Neural progenitor cell (in vitro differentiated cells): ENCODE measurements around the gene HOOK2. TPM values are rescaled to one million over a fixed set of nuclear protein-coding genes. Genes with fewer than 3 reads are reported as not detected.

Source experiments
- DNase-seq: peaks from one replicate; pipeline ENCODE4 v3.0.0-alpha.2; 2016; ENCODE audit warnings: low spot score
- H2AFZ ChIP-seq: fragments of 200-600 bp; sonication (generic); replicated peaks from 2 replicates; pipeline ENCODE4 v1.6.1; 2016; ENCODE audit warnings: antibody characterized with exemption
- H3F3A ChIP-seq: fragments of 200-600 bp; sonication (generic); 2 replicates; pipeline ENCODE4 v1.6.1; 2016; ENCODE audit warnings: antibody characterized with exemption, low read depth
- H3K27ac ChIP-seq: fragments of 200-600 bp; sonication (generic); 2 replicates; pipeline ENCODE4 v1.5.1; 2016; ENCODE audit warnings: mild to moderate bottlenecking
- H3K27me3 ChIP-seq: fragments of 200-600 bp; sonication (generic); 2 replicates; pipeline ENCODE4 v1.6.1; 2016; ENCODE audit warnings: mild to moderate bottlenecking, moderate library complexity
- H3K36me3 ChIP-seq: fragments of 200-600 bp; sonication (generic); 2 replicates; pipeline ENCODE4 v1.5.1; 2016
- H3K4me1 ChIP-seq: fragments of 200-600 bp; sonication (generic); 2 replicates; pipeline ENCODE4 v1.6.1; 2016; ENCODE audit warnings: mixed run types
- H3K4me2 ChIP-seq: fragments of 200-600 bp; sonication (generic); 2 replicates; pipeline ENCODE4 v1.6.1; 2016
- H3K4me3 ChIP-seq: fragments of 200-600 bp; sonication (generic); 2 replicates; pipeline ENCODE4 v1.5.1; 2016
- H3K79me2 ChIP-seq: fragments of 200-600 bp; sonication (generic); 2 replicates; pipeline ENCODE4 v1.6.1; 2016; ENCODE audit warnings: low read depth
- H3K9ac ChIP-seq: fragments of 200-600 bp; sonication (generic); 2 replicates; pipeline ENCODE4 v1.6.1; 2016
- H3K9me3 ChIP-seq: fragments of 200-600 bp; sonication (generic); 2 replicates; pipeline ENCODE4 v1.5.1; 2016; ENCODE audit warnings: low read depth
- H4K20me1 ChIP-seq: fragments of 200-600 bp; sonication (generic); 2 replicates; pipeline ENCODE4 v1.6.1; 2016; ENCODE audit warnings: low read depth
- H3K27ac Mint-ChIP-seq: 3 replicates; pipeline ENCODE4 v1.8.0; 2021; ENCODE audit warnings: mixed read lengths
- H3K27me3 Mint-ChIP-seq: 2 replicates; pipeline ENCODE4 v1.8.0; 2022; ENCODE audit warnings: low read depth, mild to moderate bottlenecking, inconsistent platforms, moderate library complexity, mixed read lengths; ENCODE audit not compliant: insufficient read depth
- H3K36me3 Mint-ChIP-seq: 3 replicates; pipeline ENCODE4 v1.8.0; 2021; ENCODE audit warnings: mixed read lengths
- H3K4me1 Mint-ChIP-seq: 3 replicates; pipeline ENCODE4 v1.8.0; 2021; ENCODE audit warnings: mixed read lengths
- H3K4me3 Mint-ChIP-seq: 3 replicates; pipeline ENCODE4 v1.8.0; 2021; ENCODE audit warnings: mild to moderate bottlenecking, moderate library complexity, mixed read lengths
- H3K9me3 Mint-ChIP-seq: 3 replicates; pipeline ENCODE4 v1.8.0; 2020; ENCODE audit warnings: mixed read lengths
- CTCF ChIP-seq: fragments of 200-600 bp; sonication (generic); IDR thresholded peaks from 2 replicates; pipeline ENCODE4 v1.5.1; 2017; ENCODE audit warnings: antibody characterized with exemption, mild to moderate bottlenecking
- EZH2 ChIP-seq: fragments of 200-600 bp; sonication (generic); IDR thresholded peaks from 2 replicates; pipeline ENCODE4 v1.6.1; 2017; ENCODE audit warnings: antibody characterized with exemption, mild to moderate bottlenecking, moderate library complexity
- EZH2phosphoT487 ChIP-seq: fragments of 200-600 bp; sonication (generic); IDR thresholded peaks from 2 replicates; pipeline ENCODE4 v1.6.1; 2017; ENCODE audit warnings: antibody characterized with exemption
- total RNA-seq: library from RNA; depleted of rRNA; stranded (reverse); fragments of >200 nt; gene quantifications from 2 replicates; pipeline ENCODE4 v1.2.3, GENCODE V29; 2015; ENCODE audit warnings: low replicate concordance

Gene HOOK2
- total RNA-seq, 1 donor from 2014 or later = 14.3 TPM

GRCh38 chr19:12796146-12797071 lies 21.1 kb upstream of the HOOK2 start:
- H3K9me3 ChIP-seq = no peaks in the 10 kb centered on the region
- H4K20me1 ChIP-seq = peaks cover 22% of the 10 kb centered on the region
- H3K9ac ChIP-seq = no peak overlapping the region
- peaks cover 4% of the 10 kb centered on the region for H3K27me3 Mint-ChIP-seq
- H3K4me2 ChIP-seq = no peak overlapping the region
- DNase-seq = peak; percentile 93
- peaks cover 27% of the 10 kb centered on the region for H3K27me3 ChIP-seq
- H2AFZ ChIP-seq = no peak overlapping the region
- TF ChIP-seq EZH2phosphoT487 = no peak
- TF ChIP-seq EZH2 = no peak
- TF ChIP-seq CTCF = peak; percentile 90
- peaks cover 23% of the 10 kb centered on the region for H3K79me2 ChIP-seq
- no peaks in the 10 kb centered on the region for H3K36me3 ChIP-seq
- no peak overlapping the region for H3K4me3 ChIP-seq
- peaks cover 20% of the 10 kb centered on the region for H3K4me1 ChIP-seq
- peak overlapping the region; percentile 75 for H3K4me3 Mint-ChIP-seq
- peaks cover 7% of the 10 kb centered on the region for H3K36me3 Mint-ChIP-seq
- peaks cover 23% of the 10 kb centered on the region for H3K4me1 Mint-ChIP-seq
- H3K27ac Mint-ChIP-seq = peak overlapping the region; percentile 80
- H3K9me3 Mint-ChIP-seq = no peaks in the 10 kb centered on the region
- H3F3A ChIP-seq = peaks cover 66% of the 10 kb centered on the region
- H3K27ac ChIP-seq = no peak overlapping the region

- Histone ChIP-seq H3K9ac (no peak overlapping the region), H4K20me1 (peaks cover 12% of the 10 kb centered on the region), H3K79me2 (peaks cover 8% of the 10 kb centered on the region), H2AFZ (no peak overlapping the region), H3F3A (peaks cover 79% of the 10 kb centered on the region), H3K36me3 (no peaks in the 10 kb centered on the region), H3K27me3 (peaks cover 39% of the 10 kb centered on the region), H3K4me3 (no peak overlapping the region), H3K9me3 (no peaks in the 10 kb centered on the region), H3K4me2 (no peak overlapping the region), H3K27ac (no peak overlapping the region), H3K4me1 (peaks cover 23% of the 10 kb centered on the region)
- Mint-ChIP-seq H3K4me3 (peak overlapping the region; percentile 78), H3K27ac (no peak overlapping the region), H3K4me1 (peaks cover 26% of the 10 kb centered on the region), H3K9me3 (no peaks in the 10 kb centered on the region), H3K27me3 (peaks cover 6% of the 10 kb centered on the region), H3K36me3 (peaks cover 7% of the 10 kb centered on the region)
- no peak for TF ChIP-seq EZH2
- TF ChIP-seq EZH2phosphoT487 = no peak
- no peak for TF ChIP-seq CTCF
- no peak for DNase-seq
These were observed 19.6 kb upstream of the HOOK2 start for GRCh38 chr19:12794971-12795381.

GRCh38 chr19:12794196-12794941 lies 19.0 kb upstream of the HOOK2 start:
- Mint-ChIP-seq H3K4me1 (peaks cover 26% of the 10 kb centered on the region), H3K36me3 (peaks cover 4% of the 10 kb centered on the region), H3K27me3 (peaks cover 6% of the 10 kb centered on the region), H3K4me3 (peak overlapping the region; percentile 78), H3K27ac (peak overlapping the region; percentile 5), H3K9me3 (no peaks in the 10 kb centered on the region)
- Histone ChIP-seq H3K79me2 (peaks cover 2% of the 10 kb centered on the region), H3K4me1 (peaks cover 23% of the 10 kb centered on the region), H3K27me3 (peaks cover 39% of the 10 kb centered on the region), H2AFZ (no peak overlapping the region), H3K9me3 (no peaks in the 10 kb centered on the region), H3K4me2 (peak overlapping the region; percentile 84), H3K4me3 (peak overlapping the region; percentile 61), H3K9ac (no peak overlapping the region), H3F3A (peaks cover 77% of the 10 kb centered on the region), H3K36me3 (no peaks in the 10 kb centered on the region), H3K27ac (no peak overlapping the region), H4K20me1 (peaks cover 10% of the 10 kb centered on the region)
- DNase-seq = no peak
- TF ChIP-seq CTCF (no peak), EZH2 (no peak), EZH2phosphoT487 (no peak)
